GM21390 (cell line): ENCODE data around the gene NRTN.
"Not testable (repeated sequence)": the region's sequence is repeated elsewhere in the genome, so short reads cannot be mapped to it uniquely, and the experiment has no call there.

Experiments used
- ATAC-seq: cut with Tn5 transposase; IDR thresholded peaks from one replicate; pipeline ENCODE4 v1.9.1; 2021; ENCODE audit not compliant: unreplicated experiment

NRTN gene

DNA sequence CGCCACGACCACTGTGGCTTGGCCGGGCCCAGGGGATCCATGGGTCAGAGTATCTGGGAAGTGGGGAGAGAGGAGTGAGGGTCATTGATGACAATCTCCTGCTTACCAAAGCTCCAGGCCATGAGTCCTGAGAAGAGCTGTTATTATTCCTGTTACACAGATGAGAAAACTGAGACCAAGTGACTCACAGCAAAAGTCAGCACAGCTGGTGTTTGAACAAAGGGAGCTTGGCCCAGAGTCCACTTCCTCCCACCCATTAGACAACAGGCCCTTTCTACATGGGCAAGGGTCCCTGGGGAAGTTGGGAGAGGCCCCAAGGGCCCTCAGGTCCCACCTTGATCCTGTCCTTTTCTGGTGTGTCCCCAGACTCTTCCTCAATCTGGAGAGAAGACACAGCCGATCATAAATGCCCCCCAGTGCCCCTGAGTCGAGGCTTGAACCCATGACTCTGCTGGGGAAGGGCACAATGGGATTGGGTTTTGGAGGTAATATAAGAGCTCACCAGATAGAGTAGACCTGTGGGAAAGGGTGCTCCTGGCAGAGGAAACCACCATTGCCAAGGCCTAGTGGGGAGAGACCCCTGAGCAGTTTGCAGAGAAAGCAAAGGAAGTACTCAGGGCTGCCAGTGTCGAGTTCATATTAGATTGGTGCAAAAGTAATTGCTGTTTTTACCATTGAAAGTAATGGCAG is 27.8 kb downstream of the NRTN start:
- no peak for ATAC-seq

DNA sequence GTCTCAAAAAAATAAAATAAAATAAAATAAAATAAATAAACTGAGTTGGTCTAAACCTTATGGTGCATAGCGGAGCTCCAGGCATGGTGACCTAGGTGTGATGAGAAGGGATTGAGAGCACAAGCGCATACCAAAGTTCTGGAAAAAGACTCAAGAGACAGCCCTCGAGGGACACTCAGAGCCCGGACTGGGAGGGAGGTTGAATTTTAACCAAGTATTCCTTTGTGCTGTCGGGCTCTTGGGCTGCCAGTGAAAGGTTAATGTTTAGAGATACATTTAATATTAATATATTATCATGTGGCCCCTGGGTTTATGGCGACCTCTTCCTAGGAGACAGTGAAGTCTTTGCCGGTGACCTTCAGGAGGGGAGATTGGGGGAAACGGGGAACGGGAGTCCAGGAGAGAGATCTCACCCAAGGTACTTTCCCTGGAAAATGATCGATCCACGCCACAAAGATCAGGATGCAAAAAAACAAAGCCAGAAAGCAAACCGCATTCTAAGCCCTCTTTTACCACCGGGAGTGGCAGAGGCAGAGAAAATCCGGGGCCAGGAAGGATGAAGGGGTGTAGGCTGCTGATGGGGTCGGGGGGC is 33.0 kb downstream of the NRTN start:
- no peak for ATAC-seq

DNA sequence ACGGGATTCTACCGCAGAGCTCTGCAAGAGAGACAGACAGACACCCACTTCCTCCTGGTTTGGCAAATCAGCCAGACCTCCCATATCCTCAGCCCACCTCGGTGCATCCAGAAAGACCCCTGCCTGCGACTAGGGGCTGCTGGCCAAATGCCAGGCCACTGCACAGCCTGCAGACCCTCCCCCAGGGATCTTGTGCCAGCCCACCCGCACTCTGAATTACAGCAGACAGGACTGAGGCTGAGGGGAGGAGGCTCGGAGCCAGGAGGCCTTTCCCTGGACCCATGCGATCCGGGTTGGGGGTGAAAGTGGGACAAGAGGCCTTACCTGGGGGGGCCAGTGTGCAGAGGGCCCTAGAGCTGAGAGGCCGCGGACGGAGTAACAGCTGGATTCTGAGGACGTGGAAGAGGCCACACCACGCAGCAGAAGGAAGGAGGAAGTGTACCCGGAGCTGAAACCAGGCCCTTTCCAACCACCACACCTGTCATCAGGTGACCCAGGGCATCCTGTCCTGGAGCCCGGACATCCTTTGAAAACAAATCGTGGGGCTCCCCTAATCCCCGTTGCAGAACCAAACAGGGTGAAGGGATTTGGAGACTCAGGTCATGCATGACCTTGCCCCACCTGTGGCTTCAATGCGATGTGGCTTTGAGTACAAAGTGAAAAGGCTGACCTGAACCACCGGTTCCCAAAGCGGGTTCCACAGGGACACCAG is 33.6 kb downstream of the NRTN start:
- no peak for ATAC-seq

DNA sequence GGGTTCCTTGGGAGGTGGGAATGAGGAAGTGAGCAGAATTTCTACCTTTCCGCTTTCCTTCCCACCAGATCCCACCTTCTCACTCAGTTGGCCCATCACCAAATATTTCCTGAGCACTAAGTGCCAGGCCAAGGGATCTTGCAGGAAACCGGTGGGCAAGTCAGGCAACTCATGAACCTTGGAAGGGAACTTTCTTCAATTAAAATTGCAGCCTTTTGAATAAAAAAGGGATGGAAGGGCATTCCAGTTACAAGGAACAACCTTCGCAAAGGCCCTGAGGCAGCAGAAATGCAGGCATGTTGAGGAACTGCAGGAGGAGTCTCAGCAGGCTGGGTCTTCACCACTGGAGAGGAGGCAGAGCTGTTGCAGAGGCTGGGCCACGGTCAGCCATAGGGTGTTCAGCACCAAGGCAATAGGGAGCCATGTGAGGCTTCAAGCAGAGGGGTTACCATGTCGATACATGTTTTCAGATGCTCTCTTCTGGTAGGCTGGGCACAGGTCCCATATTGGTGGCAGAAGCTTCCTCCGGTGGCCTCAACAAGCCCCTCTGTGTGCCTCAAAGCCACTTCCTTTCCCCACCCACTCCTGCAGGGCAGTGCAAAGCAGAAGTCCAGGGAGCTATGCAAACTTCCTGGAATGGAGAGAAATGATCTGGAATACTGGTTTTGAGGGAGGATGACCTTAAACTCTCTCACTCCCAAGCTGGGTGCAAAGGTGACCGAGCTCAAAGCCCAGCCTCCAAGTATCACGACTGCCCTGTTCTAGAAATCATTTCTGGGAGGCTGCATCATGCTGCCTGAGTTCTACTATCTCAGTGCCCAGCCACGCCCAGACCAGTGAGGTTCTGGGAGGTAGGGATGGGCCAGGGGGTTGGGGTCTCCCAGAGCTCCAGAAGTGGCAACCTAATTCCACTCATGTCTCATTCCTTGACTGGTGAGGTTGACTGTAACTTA is 34.5 kb downstream of the NRTN start, which contains the start of gene FUT6:
TSS of gene FUT6 (minus strand) at position 638 of the 953 bp plus-strand sequence. CDS start 7,135 bp downstream, outside the sequence.
- ATAC-seq: no peak

DNA sequence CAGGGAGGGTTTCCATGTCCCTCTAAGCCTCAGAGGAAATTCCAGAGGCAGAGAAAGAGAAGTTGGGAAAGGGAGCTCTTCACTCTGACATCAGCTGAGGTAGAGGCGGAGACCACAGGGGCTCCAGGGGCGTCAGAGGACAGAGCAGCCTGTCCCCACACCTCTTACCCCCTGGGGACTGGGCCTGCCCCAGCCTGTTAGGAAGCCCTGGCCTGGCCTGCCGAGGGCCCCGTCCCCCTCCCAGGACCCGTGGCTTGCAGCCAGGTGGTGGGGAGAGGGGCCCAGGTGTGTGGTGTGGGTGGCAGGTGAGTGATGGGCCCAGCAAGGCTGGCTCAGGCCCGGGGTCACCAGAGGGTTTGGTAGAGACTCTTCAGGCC is 36.9 kb downstream of the NRTN start:
- ATAC-seq: not testable (repeated sequence)

DNA sequence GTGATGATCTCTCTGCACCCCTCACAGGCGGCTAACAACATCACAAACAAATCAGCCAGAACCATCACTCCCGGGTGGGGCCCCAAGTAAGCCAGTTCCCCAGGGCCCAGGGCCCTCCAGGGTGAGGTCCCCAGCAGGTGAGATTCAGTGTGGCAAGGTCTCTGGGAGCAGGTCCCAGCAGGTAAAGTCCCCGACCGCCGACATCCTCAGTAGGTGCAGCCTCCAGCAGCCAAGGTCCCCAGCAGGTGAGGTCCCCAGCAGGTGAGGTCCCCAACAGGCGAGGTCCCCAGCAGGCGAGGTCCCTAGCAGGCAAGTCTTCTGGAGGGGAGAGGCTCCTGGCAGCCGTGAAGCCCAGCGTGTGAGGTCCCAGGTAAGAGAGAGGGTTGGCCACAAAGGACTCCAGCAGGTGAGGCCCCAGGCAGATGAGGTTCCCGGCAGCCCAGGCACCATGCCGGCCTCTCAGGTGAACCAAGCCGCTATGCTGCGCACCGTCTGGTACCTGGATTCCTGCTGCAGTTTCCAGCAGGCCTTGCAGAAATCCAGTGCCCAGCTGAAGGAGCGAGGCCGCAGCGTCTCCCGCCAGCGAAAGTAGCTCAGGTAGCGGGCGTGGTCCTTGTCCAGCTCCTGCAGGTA is 38.5 kb downstream of the NRTN start:
- no peak for ATAC-seq

DNA sequence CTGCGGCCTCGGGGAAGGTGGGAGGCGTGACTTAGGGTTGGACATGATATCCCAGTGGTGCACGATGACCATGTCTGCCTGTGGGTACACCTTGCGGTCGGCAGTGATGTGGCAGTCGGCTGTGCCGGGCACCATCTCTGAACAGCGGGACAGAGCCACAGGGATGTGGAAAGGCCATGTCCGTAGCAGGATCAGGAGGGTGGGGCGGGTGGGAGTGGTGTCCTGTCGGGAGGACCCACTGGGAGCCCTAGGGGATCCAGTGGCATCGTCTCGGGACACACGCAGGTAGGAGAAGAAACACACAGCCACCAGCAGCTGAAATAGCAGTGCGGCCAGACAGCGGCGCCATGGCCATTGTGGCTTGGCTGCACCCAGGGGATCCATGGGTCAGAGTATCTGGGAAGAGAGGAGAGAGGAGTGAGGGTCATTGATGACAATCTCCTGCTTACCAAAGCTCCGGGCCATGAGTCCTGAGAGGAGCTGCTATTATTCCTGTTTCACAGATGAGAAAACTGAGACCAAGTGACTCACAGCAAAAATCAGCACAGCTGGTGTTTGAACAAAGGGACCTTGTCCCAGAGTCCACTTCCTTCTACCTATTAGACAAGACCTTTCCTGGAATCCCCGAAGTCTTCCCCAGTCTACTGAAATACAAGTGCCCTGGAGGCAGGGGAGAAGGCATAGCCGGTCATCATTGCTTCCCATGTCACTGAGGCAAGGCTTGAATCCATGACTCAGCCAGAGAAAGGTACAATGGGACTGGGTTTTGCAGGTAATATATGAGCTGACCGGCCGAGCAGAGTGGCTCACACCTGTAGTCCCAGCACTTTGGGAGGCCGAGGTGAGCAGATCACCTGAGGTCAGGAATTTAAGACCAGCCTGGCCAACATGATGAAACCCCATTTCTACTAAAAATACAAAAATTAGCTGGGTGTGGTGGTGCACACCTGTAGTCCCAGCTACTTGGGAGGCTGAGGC is 39.9 kb downstream of the NRTN start:
- no peak for ATAC-seq

DNA sequence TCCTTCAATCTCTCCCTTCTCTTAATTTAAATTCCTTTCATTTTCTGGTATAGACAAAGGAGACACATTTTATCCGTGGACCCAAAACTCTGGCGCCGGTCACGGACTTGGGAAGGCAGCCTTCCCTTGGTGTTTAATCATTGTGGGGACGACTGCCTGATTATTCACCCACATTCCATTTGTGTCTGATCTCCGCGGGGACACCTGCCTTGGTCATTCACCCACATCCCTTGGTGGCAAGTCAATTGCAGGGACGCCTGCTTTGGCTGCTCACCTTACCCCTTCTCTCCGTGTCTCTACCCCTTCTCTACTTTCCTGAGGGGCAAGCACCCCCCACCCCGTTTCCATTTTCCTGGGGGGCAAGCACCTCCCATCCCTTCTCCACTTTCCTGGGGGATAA is 43.0 kb downstream of the NRTN start:
- not testable (repeated sequence) for ATAC-seq

DNA sequence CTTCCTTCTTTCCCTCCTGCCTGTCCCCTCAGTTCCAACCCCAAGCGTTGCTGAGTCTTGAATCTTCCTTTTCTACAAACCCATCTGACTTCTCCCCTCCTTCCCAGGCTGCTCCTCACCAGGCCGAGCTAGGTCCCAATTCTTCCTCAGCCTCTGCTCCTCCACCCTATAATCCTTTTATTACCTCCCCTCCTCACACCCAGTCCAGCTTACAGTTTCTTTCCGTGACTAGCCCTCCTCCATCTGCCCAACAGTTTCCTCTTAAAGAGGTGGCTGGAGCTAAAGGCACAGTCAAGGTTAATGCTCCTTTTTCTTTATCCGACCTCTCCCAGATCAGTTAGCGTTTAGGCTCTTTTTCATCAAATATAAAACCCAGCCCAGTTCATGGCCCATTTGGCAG is 43.8 kb downstream of the NRTN start:
- not testable (repeated sequence) for ATAC-seq

DNA sequence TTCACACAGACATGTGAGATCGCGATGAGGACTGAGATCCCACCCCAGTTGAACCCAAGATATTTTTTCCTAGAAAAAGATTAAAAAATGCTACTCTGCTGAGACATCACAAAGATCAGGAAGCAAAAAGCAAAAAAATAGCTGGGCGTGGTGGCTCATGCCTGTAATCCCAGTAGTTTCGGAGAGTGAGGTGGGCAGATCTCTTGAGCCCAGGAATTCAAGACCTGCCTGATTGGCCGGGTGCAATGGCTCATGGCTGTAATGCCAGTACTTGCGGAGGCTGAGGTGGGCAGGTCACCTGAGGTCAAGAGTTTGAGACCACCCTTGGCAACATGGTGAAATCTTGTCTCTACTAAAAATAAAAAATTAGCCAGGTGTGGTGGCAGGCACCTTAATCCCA is 45.3 kb downstream of the NRTN start:
- ATAC-seq: no peak

DNA sequence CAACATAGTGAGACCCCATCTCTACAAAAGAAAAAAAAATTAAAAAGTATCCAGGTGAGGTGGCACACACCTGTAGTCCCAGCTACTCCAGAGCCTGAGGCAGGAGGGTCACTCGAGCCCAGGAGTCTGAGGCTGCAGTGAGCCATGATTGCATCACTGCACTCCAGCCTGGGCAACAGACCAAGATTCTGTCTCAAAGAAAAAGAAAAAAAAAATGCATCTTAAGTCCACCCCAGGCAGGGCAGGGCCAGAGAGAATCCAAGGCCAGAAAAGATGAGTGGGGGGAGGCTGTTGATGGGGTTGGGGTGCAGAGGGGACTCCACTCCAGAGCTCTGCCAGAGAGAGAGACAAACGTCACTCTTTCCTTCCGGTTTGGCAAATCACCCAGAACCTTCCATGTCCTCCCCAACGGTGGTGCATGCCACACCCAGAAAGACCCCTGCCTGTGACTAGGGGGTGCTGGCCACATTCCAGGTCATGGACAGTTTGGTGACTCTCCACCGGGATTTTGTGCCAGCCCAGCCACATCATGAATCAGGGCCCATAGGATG is 46.0 kb downstream of the NRTN start:
- ATAC-seq: no peak

DNA sequence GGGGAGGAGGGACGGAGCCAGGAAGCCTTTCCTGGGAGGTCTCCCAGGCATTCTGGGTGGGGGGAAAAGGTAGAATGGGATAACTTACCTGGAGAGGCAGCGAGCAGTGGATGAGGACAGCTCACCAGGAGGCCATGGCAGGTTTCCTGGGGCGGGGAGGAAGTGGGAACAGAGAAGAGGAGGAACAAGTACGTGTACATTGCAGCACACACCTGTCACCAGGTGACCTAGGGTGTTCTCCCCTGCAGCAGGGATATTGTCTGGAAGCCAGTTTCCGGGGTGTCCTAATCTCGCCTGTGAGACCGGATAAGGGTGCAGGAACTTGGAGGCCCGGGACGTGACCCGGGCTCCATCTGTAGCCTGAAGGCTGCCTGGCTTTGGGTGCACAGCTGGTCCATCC is 46.4 kb downstream of the NRTN start, which contains the start of gene FUT3:
TSS of gene FUT3 (minus strand) at position 148 of the 400 bp plus-strand sequence.
- no peak for ATAC-seq

DNA sequence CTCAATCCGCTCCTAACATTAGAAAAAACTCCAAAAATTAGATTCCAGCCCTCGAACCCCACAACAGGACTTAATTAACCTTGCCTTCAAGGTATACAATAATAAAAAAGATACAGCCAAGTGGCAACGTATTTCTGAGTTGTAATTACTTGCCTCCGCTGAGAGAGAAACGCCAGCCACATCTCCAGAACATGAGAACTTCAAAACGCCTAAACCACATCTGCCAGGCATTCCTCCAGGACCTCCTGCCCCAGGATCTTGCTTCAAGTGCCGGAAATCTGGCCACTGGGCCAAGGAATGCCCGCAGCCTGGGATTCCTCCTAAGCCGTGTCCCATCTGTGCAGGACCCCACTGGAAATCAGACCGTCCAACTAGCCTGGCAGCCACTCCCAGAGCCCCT is 49.3 kb downstream of the NRTN start:
- not testable (repeated sequence) for ATAC-seq

DNA sequence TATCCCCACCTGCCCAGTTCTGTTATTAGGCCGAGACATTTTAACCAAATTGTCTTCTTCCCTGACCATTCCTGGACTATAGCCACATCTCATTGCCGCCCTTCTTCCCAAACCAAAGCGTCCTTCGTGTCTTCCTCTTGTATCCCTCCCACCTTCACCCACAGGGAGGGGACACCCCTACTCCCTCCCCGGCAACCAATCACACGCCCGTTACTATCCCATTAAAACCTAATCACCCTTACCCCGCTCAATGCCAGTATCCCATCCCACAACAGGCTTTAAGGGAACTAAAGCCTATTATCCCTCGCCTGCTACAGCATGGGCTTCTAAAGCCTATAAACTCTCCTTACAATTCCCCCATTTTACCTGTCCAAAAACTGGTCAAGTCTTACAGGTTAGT is 50.3 kb downstream of the NRTN start:
- not testable (repeated sequence) for ATAC-seq

DNA sequence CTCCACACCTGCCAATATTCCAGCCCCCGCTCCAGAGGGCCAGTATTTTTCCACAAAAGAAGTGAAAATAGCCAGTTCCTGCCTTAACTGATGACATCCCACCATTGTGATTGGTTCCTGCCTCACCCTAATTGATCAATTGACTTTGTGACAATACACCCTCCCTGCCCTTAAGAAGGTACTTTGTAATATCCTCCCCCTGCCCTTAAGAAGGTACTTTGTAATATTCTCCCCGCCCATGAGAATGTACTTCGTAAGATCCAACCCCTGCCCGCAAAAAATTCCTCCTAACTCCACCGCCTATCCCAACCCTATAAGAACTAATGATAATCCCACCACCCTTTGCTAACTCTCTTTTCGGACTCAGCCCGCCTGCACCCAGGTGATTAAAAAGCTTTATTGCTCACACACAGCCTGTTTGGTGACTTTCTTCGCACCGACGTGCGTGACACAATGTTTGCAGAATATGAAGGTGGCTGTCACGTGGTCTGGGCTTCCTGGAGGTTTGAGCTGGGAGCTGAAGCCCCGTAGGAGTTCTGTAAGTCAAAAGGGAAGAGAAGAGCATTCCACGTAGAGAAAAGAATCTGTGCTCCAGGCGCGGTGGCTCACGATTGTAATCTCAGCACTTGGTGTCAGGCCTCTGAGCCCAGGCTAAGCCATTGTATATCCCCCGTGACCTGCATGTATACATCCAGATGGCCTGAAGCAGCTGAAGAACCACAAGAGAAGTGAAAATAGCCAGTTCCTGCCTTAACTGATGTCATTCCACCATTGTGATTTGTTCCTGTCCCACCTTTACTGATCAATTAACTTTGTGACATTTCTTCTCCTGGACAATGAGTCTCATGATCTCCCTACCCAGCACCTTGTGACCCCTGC is 52.6 kb downstream of the NRTN start:
- ATAC-seq: no peak

DNA sequence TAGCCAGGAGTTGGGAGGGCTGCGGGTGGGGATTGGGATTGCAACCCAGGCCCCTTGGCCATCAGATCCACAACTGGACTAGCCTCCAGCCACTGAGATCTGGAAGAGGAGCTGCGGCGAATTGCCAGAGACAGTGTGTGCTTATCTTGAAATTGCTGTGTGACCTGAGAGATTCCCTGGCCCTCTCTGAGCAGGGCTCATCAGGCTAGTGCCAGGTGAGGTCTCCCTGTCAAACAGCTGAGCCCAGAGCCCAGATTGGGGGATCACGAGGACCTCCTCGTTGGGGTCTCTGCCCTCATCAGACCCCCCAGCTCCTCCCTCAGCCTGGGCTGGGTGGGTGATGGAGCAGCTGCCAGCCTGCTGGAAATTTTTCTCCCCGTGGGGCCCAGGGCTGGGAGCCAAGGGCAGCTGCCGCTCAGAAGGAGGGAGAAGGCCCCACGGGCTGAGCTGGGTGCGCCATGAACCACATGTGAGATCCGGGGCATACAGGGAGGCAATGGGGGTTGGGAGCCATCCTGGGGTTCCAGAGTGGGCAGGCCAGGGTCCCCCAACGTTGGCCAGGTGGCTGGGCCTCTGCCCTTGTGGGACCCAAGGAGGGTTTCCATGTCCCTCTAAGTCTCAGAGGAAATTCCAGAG is 58.3 kb downstream of the NRTN start:
- ATAC-seq: no peak

DNA sequence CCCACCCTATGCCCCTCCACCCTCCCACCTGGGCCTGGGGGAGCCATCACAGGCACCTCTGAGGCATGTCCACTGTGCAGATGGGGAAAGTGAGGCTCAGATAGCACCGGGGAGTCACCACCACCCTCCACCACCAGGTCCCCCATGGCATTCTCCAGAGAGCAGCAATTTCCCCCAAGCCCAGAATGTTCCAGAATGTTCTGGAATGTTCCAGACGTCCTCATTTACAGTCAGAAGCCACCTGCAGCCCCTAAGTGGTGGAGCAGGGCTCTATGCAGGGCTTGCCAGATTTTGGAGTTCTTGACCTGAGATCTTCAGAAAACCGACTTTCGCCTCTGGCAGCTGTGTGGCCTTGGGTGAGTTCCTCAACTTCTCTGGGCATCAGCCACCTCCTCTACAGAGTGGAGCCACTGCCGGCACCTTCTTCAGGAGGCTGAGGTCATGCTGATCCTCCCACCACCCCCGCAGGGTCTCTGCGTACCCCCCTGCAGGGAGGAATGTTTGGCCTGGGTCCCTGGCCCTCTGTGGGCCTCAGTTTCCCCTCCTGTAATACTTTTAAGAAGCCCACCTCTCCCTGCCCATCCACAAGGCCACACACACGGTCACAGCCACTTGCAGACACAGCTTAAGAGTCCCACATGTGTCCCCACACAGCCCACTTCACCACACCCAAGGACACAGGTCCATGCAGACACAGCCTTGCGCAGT is 59.3 kb downstream of the NRTN start:
- no peak for ATAC-seq
